ENCODE measurements around the gene WDR89.
"Not testable (repeated sequence)": the region's sequence is repeated elsewhere in the genome, so short reads cannot be mapped to it uniquely, and the experiment has no call there.

- TF ChIP-seq ZBTB11 (CRISPR knock-in tag; IDR thresholded peaks at IDR 0.05); NCOA1 (IDR thresholded peaks at IDR 0.05; ENCODE audit: low read depth); CTCF (IDR thresholded peaks at IDR 0.05 in 2 of 3, conservative IDR thresholded peaks at IDR 0.05 in 1 of 3; ENCODE audit: insufficient read depth in 2 of 3, low read depth in 1 of 3, low read length in 3 of 3); CTBP1 (IDR thresholded peaks at IDR 0.05; ENCODE audit: borderline replicate concordance); FIP1L1 (IDR thresholded peaks at IDR 0.05; ENCODE audit: low read depth, low read length, poor library complexity, severe bottlenecking); IRF2 (CRISPR knock-in tag; IDR thresholded peaks at IDR 0.05); ZNF77 (CRISPR knock-in tag; IDR thresholded peaks at IDR 0.05); PPARD (CRISPR knock-in tag; IDR thresholded peaks at IDR 0.05): not testable (repeated sequence)
These were observed 20.2 kb upstream of the WDR89 start for GRCh38 chr14:63661881-63662280.
